ENCODE results near the gene ASAH2.
"Not testable (repeated sequence)": the region's sequence is repeated elsewhere in the genome, so short reads cannot be mapped to it uniquely, and the experiment has no call there.

The ASAH2 gene

GRCh38 chr10:50251394-50251793, at the start of gene ASAH2:
ASAH2 (minus strand) TSS chr10:50251516; CDS start chr10:50248610, 2,906 bp downstream.
- no peak for DNase-seq

GRCh38 chr10:50299948-50300669, 48.8 kb upstream of the ASAH2 start:
- DNase-seq = no peak

- no peak for DNase-seq
These were observed 44.1 kb upstream of the ASAH2 start for GRCh38 chr10:50295367-50295766.

GRCh38 chr10:50294582-50294981, 43.3 kb upstream of the ASAH2 start:
- DNase-seq = no peak

GRCh38 chr10:50293513-50294313, 42.4 kb upstream of the ASAH2 start:
- no peak for DNase-seq

- DNase-seq = no peak
These were observed 40.0 kb upstream of the ASAH2 start for GRCh38 chr10:50291261-50291850.

- no peak for DNase-seq
These were observed 37.9 kb upstream of the ASAH2 start for GRCh38 chr10:50289196-50289595.

- no peak for DNase-seq
These were observed 35.9 kb upstream of the ASAH2 start for GRCh38 chr10:50286996-50287803.

GRCh38 chr10:50286517-50286916, 35.2 kb upstream of the ASAH2 start:
- DNase-seq = no peak

GRCh38 chr10:50281967-50282522, 30.7 kb upstream of the ASAH2 start:
- no peak for DNase-seq

GRCh38 chr10:50281210-50281966, 30.1 kb upstream of the ASAH2 start:
- no peak for DNase-seq

- no peak for DNase-seq
These were observed 28.9 kb upstream of the ASAH2 start for GRCh38 chr10:50280049-50280841.

GRCh38 chr10:50279489-50279888, 28.2 kb upstream of the ASAH2 start:
- DNase-seq = no peak

- no peak for DNase-seq
These were observed 24.4 kb upstream of the ASAH2 start for GRCh38 chr10:50275650-50276235.

GRCh38 chr10:50272531-50272930, 21.2 kb upstream of the ASAH2 start:
- DNase-seq = no peak

- DNase-seq = no peak
These were observed 20.4 kb upstream of the ASAH2 start for GRCh38 chr10:50271564-50272250.

GRCh38 chr10:50267877-50268276, 16.6 kb upstream of the ASAH2 start:
- DNase-seq = not testable (repeated sequence)

GRCh38 chr10:50262625-50263024, 11.3 kb upstream of the ASAH2 start:
- DNase-seq = not testable (repeated sequence)

GRCh38 chr10:50260791-50261281, 9.5 kb upstream of the ASAH2 start:
- no peak for DNase-seq

- DNase-seq = no peak
These were observed 3.2 kb upstream of the ASAH2 start for GRCh38 chr10:50254479-50254878.

Measured in NCI-H1092 (cell line).